MM.1S (cell line): ENCODE data around the gene TTLL5.

ENCODE experiments used
- EZH2 ChIP-seq: fragments of 300-600 bp; sonication (generic); optimal IDR thresholded peaks from 2 replicates; pipeline ENCODE3; 2017; ENCODE audit warnings: low read depth, mild to moderate bottlenecking, antibody characterized with exemption, low read length, mixed read lengths
- TF ChIP-seq, protein P1 (sequence below): fragments of 300-600 bp; sonication (generic); IDR thresholded peaks from 2 replicates; pipeline ENCODE4 v1.5.1; 2016; ENCODE audit warnings: antibody characterized with exemption, low read length, mixed read lengths

DNA sequence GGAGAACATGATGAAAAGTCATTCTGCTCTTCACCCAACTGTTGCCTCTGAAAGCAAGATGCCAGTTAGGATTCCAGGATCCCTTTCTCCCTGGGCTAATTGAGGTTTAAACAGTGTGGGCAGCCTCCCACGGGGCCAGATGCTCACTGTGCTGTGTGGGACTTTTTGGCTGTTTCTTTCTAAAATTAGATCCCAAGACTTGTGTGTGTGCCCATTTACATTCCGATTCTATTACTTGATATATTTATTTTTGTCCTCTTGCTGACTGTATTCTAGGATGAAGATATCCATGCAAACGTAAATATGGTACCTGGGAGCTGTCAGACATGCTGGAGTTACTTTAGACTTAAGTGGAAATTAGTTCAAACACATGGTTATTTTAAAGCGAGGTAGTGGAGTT is 330.7 kb downstream of the TTLL5 start:
- TF ChIP-seq, protein P1, sequence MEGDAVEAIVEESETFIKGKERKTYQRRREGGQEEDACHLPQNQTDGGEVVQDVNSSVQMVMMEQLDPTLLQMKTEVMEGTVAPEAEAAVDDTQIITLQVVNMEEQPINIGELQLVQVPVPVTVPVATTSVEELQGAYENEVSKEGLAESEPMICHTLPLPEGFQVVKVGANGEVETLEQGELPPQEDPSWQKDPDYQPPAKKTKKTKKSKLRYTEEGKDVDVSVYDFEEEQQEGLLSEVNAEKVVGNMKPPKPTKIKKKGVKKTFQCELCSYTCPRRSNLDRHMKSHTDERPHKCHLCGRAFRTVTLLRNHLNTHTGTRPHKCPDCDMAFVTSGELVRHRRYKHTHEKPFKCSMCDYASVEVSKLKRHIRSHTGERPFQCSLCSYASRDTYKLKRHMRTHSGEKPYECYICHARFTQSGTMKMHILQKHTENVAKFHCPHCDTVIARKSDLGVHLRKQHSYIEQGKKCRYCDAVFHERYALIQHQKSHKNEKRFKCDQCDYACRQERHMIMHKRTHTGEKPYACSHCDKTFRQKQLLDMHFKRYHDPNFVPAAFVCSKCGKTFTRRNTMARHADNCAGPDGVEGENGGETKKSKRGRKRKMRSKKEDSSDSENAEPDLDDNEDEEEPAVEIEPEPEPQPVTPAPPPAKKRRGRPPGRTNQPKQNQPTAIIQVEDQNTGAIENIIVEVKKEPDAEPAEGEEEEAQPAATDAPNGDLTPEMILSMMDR = no peak
- TF ChIP-seq EZH2 = no peak
